GM12878 (cell line): ENCODE measurements around the gene FARSB. TPM values are rescaled to one million over a fixed set of nuclear protein-coding genes. Genes with fewer than 3 reads are reported as not detected.

Source experiments
- ATAC-seq: fragments of 200-7000 bp; cut with Tn5 transposase; 3 replicates; pipeline ENCODE4 v1.9.1; 2020; ENCODE audit warnings: mild to moderate bottlenecking, moderate library complexity
- BruUV-seq: library from RNA; stranded (reverse); fragments of 400-500 nt; replicated peaks from 2 replicates; lab custom pipeline; 2021; lab: Mats Ljungman, UMichigan
- CTCF ChIA-PET: fragments of 300-600 bp; sonication (Branson Sonifier 250); formaldehyde crosslinking; extraction: SDS; loops from one replicate; lab custom pipeline; 2021; ENCODE audit warnings: inconsistent platforms; lab: Yijun Ruan, JAX
- POLR2A ChIA-PET: fragments of 350-600 bp; formaldehyde crosslinking; extraction: SDS; loops from one replicate; lab custom pipeline; 2021; ENCODE audit warnings: inconsistent platforms; lab: Charles Lee
- RAD21 ChIA-PET: fragments of 300-600 bp; sonication (Branson Sonifier 250); formaldehyde crosslinking; loops from one replicate; lab custom pipeline; 2023; ENCODE audit warnings: antibody characterized with exemption; ENCODE audit not compliant: unreplicated experiment; lab: Charles Lee
- SMC1A ChIA-PET: fragments of 300-600 bp; sonication (Branson Sonifier 250); formaldehyde crosslinking; loops from one replicate; lab custom pipeline; 2023; ENCODE audit not compliant: unreplicated experiment, uncharacterized antibody; lab: Charles Lee
- DNase-seq: peaks from one replicate; pipeline ENCODE4 v3.0.0-alpha.2; 2011; ENCODE audit warnings: low read depth, low spot score
- FAIRE-seq: peaks from 3 replicates; lab custom pipeline; 2011; peaks lifted over from hg19 to GRCh38; lab: Jason Lieb, UNC
- H2AFZ ChIP-seq: 2 replicates; pipeline ENCODE4 v1.6.0; 2011; ENCODE audit warnings: low read depth, low read length, control low read depth; ENCODE audit not compliant: control insufficient read depth
- H3K27ac ChIP-seq: 2 replicates; pipeline ENCODE4 v1.5.1; 2011; ENCODE audit warnings: control low read depth; ENCODE audit not compliant: control insufficient read depth, insufficient read depth
- H3K27me3 ChIP-seq, 2 experiments: replicated peaks in 1 of 2; 2 replicates each; pipeline versions ENCODE4 v1.6.0 to v1.6.1; 2011; ENCODE audit warnings: low read length in 1 of 2; ENCODE audit not compliant: control insufficient read depth in 2 of 2, insufficient read depth in 2 of 2
- H3K36me3 ChIP-seq, 2 experiments: 2 replicates each; pipeline ENCODE4 v1.5.1; 2011; ENCODE audit warnings: low read length in 1 of 2; ENCODE audit not compliant: control insufficient read depth in 2 of 2, insufficient read depth in 2 of 2
- H3K4me1 ChIP-seq: 2 replicates; pipeline ENCODE4 v1.6.1; 2011; ENCODE audit warnings: mild to moderate bottlenecking, low read length, moderate library complexity, mixed read lengths; ENCODE audit not compliant: control insufficient read depth, insufficient read depth
- H3K4me2 ChIP-seq: 2 replicates; pipeline ENCODE4 v1.6.0; 2011; ENCODE audit warnings: control low read depth; ENCODE audit not compliant: control insufficient read depth, insufficient read depth
- H3K4me3 ChIP-seq: fragments of 200-600 bp; sonication (generic); 2 replicates; pipeline ENCODE4 v1.5.1; 2016
- H3K79me2 ChIP-seq: 2 replicates; pipeline ENCODE4 v1.6.0; 2011; ENCODE audit warnings: low read length; ENCODE audit not compliant: control insufficient read depth, insufficient read depth
- H3K9ac ChIP-seq: 2 replicates; pipeline ENCODE4 v1.8.0; 2011; ENCODE audit warnings: low read length, control low read depth, mixed read lengths; ENCODE audit not compliant: control insufficient read depth, insufficient read depth
- H3K9me3 ChIP-seq: replicated peaks from 3 replicates; pipeline ENCODE4 v1.5.1; 2011; ENCODE audit warnings: mild to moderate bottlenecking, low read length; ENCODE audit not compliant: control insufficient read depth, insufficient read depth
- H4K20me1 ChIP-seq: 2 replicates; pipeline ENCODE4 v1.6.0; 2011; ENCODE audit not compliant: control insufficient read depth, insufficient read depth
- ATF3 ChIP-seq: IDR thresholded peaks from 2 replicates; pipeline ENCODE4 v1.6.1; 2011; ENCODE audit warnings: low read depth, mild to moderate bottlenecking, low read length, moderate library complexity, borderline replicate concordance; ENCODE audit errors: extremely low read depth
- BMI1 ChIP-seq: fragments of 450-650 bp; IDR thresholded peaks from 2 replicates; pipeline ENCODE4 v1.6.1; 2016; ENCODE audit warnings: mild to moderate bottlenecking, moderate library complexity, borderline replicate concordance
- ESRRA ChIP-seq: IDR thresholded peaks from 2 replicates; pipeline ENCODE4 v1.6.1; 2012; ENCODE audit warnings: mild to moderate bottlenecking, low read length, improper control_type of control experiment
- FOXK2 ChIP-seq: fragments of 450-650 bp; IDR thresholded peaks from 2 replicates; pipeline ENCODE4 v1.6.1; 2017; ENCODE audit warnings: mild to moderate bottlenecking, moderate library complexity
- MTA2 ChIP-seq: fragments of 450-650 bp; IDR thresholded peaks from 2 replicates; pipeline ENCODE4 v1.6.1; 2016; ENCODE audit warnings: low read depth, mild to moderate bottlenecking, moderate library complexity
- MYC ChIP-seq: IDR thresholded peaks from 2 replicates; pipeline ENCODE4 v1.6.1; 2011; ENCODE audit warnings: mild to moderate bottlenecking, low read length, moderate library complexity, inconsistent platforms; ENCODE audit not compliant: insufficient read depth, insufficient replicate concordance, insufficient read length, severe bottlenecking
- PAX5 ChIP-seq: IDR thresholded peaks from 2 replicates; pipeline ENCODE4 v1.6.1; 2011; ENCODE audit warnings: low read depth, low read length, borderline replicate concordance
- POLR2AphosphoS2 ChIP-seq: IDR thresholded peaks from 2 replicates; pipeline ENCODE4 v1.6.1; 2011; ENCODE audit warnings: low read depth, mild to moderate bottlenecking, low read length, improper control_type of control experiment, moderate library complexity
- POU2F2 ChIP-seq: IDR thresholded peaks from 3 replicates; pipeline ENCODE4 v1.6.1; 2011; ENCODE audit warnings: low read depth, mild to moderate bottlenecking, low read length, borderline replicate concordance
- REST ChIP-seq: IDR thresholded peaks from 2 replicates; pipeline ENCODE4 v1.6.1; 2012; ENCODE audit warnings: mild to moderate bottlenecking, low read depth, low read length
- SPI1 ChIP-seq: IDR thresholded peaks from 2 replicates; pipeline ENCODE4 v1.6.1; 2011; ENCODE audit warnings: low read depth, mild to moderate bottlenecking, low read length, moderate library complexity, borderline replicate concordance; ENCODE audit not compliant: insufficient read depth
- ZNF274 ChIP-seq: IDR thresholded peaks from one replicate; pipeline ENCODE4 v1.8.0; 2011; ENCODE audit not compliant: insufficient read length, insufficient read depth
- WGBS: methylation state at CpG from one replicate; pipeline ENCODE4 v1.1.6; 2016; ENCODE audit warnings: low lambda C conversion rate; ENCODE audit not compliant: insufficient replicate concordance, insufficient coverage; ENCODE audit errors: missing lambda C conversion rate; 5-methylcytosine and 5-hydroxymethylcytosine counted together
- in situ Hi-C: fragments of 300-500 bp; cut with MboI; formaldehyde crosslinking; loops from 9 replicates; pipeline ENCODE4 v1.14.3; 2018; ENCODE audit warnings: mixed read lengths
- intact Hi-C: fragments of 100-400 bp; cut with micrococcal nuclease; formaldehyde crosslinking; loops from one replicate; pipeline ENCODE4 v1.14.2; 2022; ENCODE audit not compliant: unreplicated experiment
- polyA plus RNA-seq, 11 experiments: library from polyadenylated mRNA; depleted of rRNA in 4 of 11; unstranded in 6 of 11; stranded (reverse) in 5 of 11; fragments of >200 nt; fragmentation: Nextera tagmentation in 4 of 11; fragmentation: Illumina TruSeq in 1 of 11; extraction: Ambion mirVana in 4 of 11; extraction: Trizol in 1 of 11; gene quantifications; 1 replicate in 1 of 11; 2 replicates in 10 of 11; pipeline versions ENCODE4 v1.2.1 to v1.2.3, GENCODE V29; 2011 to 2016; ENCODE audit warnings: inconsistent platforms in 2 of 11, missing spikeins in 2 of 11, low read depth in 1 of 11
- total RNA-seq, 4 experiments: library from RNA; depleted of rRNA in 3 of 4; stranded (reverse); fragments of >200 nt in 3 of 4; fragmentation: Illumina TruSeq in 1 of 4; extraction: Trizol in 1 of 4; gene quantifications; 2 replicates each; pipeline versions ENCODE4 v1.2.1 to v1.2.3, GENCODE V29; 2013 to 2021

FARSB gene
- total and polyA plus RNA-seq, 10 of the 15 experiments (the other 5 are each of a cell fraction or from before 2014, with no cell fraction given): 32.4 to 127 (median 73.8) TPM

- ChIA-PET RAD21 (interaction anchor here (1.5 kb wide), 1 partner anchor 334 kb away, joined by 6 read pairs; no protein-coding TSS in a partner anchor), CTCF (interaction anchor here (1.0 to 2.1 kb wide), 3 partner anchors 12 to 334 kb away, joined by 3 to 9 read pairs (median 4); no protein-coding TSS in a partner anchor), SMC1A (interaction anchor here (0.9 to 4.6 kb wide), 4 partner anchors 10 to 333 kb away, joined by 3 to 16 read pairs (median 5); no protein-coding TSS in a partner anchor), POLR2A (no interaction called here)
- peaks cover 3 to 11% of the 10 kb centered on the region in 2 experiments for H3K36me3 ChIP-seq
- no TSS peak for BruUV-seq
- WGBS: 80% methylated on average over 4 of the region's 4 CpGs
- FAIRE-seq (no peak), ATAC-seq (no peak), DNase-seq (no peak)
- H2AFZ ChIP-seq: no peak overlapping the region
- intact Hi-C loops: loop anchor here (5.0 kb wide), 1 partner anchor 225 kb away; no protein-coding TSS in a partner anchor
- H3K4me1 ChIP-seq: peaks cover 17% of the 10 kb centered on the region
- H3K4me2 ChIP-seq: peak overlapping the region; percentile 67
- TF ChIP-seq ZNF274: no peak
- no peak for TF ChIP-seq POU2F2
- TF ChIP-seq, all 136 proteins: peak for 0
- H3K4me3 ChIP-seq: no peak overlapping the region
- H3K27ac ChIP-seq: no peak overlapping the region
- in situ Hi-C loops: no loop called here
- no peaks in the 10 kb centered on the region for H3K9me3 ChIP-seq
- peaks cover 68% of the 10 kb centered on the region for H3K79me2 ChIP-seq
- no peak overlapping the region for H3K9ac ChIP-seq
- H3K27me3 ChIP-seq: no peaks in the 10 kb centered on the region
- no peaks in the 10 kb centered on the region; the same call in 1 of the 2 replicates for H4K20me1 ChIP-seq
Observed at GRCh38 chr2:222651718-222652418, 4.0 kb downstream of the FARSB start.

DNA sequence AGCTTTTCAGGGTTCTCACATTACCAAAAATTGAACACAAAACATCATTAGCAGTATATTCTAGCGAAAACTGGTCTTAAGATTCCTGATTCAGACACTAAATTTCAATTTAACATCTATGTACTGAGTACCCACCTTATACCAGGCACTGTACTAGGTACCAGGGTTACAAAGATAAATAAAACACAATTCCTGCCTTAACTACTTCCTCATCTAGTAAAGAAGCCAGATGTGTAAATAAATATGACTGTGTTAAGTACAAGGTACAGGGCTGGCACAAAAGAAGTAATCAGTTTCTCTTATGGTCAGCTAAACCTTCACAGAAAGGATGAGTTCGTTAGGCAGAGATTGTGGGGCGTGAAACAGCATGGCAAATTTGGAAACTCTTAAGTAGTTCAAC is 6.1 kb downstream of the FARSB start:
- in situ Hi-C loops (no loop called here), intact Hi-C loops (loop anchor here (5.0 kb wide), 1 partner anchor 222 kb away; no protein-coding TSS in a partner anchor)
- Histone ChIP-seq H3K4me2 (0 out of 2 replicates have a peak overlapping the region, but pooled peaks have one; percentile 9), H4K20me1 (no peaks in the 10 kb centered on the region; the same call in 1 of the 2 replicates), H3K27me3 (no peaks in the 10 kb centered on the region), H3K9me3 (no peaks in the 10 kb centered on the region), H3K4me3 (no peak overlapping the region), H3K9ac (no peak overlapping the region), H3K27ac (no peak overlapping the region), H3K36me3 (peaks cover 3 to 11% of the 10 kb centered on the region in 2 experiments), H3K4me1 (peaks cover 17% of the 10 kb centered on the region), H3K79me2 (peaks cover 56% of the 10 kb centered on the region), H2AFZ (no peak overlapping the region)
- 98% methylated on average over 3 of the region's 3 CpGs for WGBS
- POLR2A ChIA-PET: no interaction called here
- ATAC-seq (no peak), DNase-seq (no peak), FAIRE-seq (no peak)
- SMC1A ChIA-PET: no interaction called here
- CTCF ChIA-PET: no interaction called here
- BruUV-seq: no TSS peak
- RAD21 ChIA-PET: interaction anchor here (1.0 kb wide), 1 partner anchor 52 kb away, joined by 3 read pairs; no protein-coding TSS in a partner anchor
- no peak for TF ChIP-seq MTA2
- TF ChIP-seq POLR2AphosphoS2: no peak
- TF ChIP-seq PAX5: no peak
- TF ChIP-seq SPI1: no peak
- TF ChIP-seq MYC: no peak
- no peak for TF ChIP-seq ESRRA
- TF ChIP-seq BMI1: no peak
- no peak for TF ChIP-seq REST
- TF ChIP-seq ATF3: no peak
- TF ChIP-seq FOXK2: no peak
